Memory B cell (primary cell): ENCODE data around the gene KRT36.
A peak's percentile ranks its signal among the peaks of the same experiment; 100 is the strongest.

ENCODE experiments used
- ATAC-seq: fragments of 150-1000 bp; cut with Tn5 transposase; 2 replicates; pipeline ENCODE4 v1.10.0; 2021; ENCODE audit warnings: low read depth, mild to moderate bottlenecking, moderate library complexity
- DNase-seq, 2 donors: peaks; one replicate each; pipeline ENCODE4 v3.0.0; 2022; ENCODE audit warnings: low spot score in 2 of 2
- H3K27ac Mint-ChIP-seq: one replicate; pipeline ENCODE4 v1.8.0; 2022; ENCODE audit warnings: mild to moderate bottlenecking, moderate library complexity, mixed read lengths
- H3K27me3 Mint-ChIP-seq: one replicate; pipeline ENCODE4 v1.8.0; 2022; ENCODE audit warnings: mixed read lengths
- H3K36me3 Mint-ChIP-seq: one replicate; pipeline ENCODE4 v1.8.0; 2022; ENCODE audit warnings: mild to moderate bottlenecking, mixed read lengths
- H3K4me1 Mint-ChIP-seq: one replicate; pipeline ENCODE4 v1.8.0; 2022; ENCODE audit warnings: mixed read lengths
- H3K4me3 Mint-ChIP-seq: one replicate; pipeline ENCODE4 v1.8.0; 2022; ENCODE audit warnings: mild to moderate bottlenecking, moderate library complexity, mixed read lengths
- H3K9me3 Mint-ChIP-seq: one replicate; pipeline ENCODE4 v1.8.0; 2022; ENCODE audit warnings: mixed read lengths

Gene KRT36

DNA sequence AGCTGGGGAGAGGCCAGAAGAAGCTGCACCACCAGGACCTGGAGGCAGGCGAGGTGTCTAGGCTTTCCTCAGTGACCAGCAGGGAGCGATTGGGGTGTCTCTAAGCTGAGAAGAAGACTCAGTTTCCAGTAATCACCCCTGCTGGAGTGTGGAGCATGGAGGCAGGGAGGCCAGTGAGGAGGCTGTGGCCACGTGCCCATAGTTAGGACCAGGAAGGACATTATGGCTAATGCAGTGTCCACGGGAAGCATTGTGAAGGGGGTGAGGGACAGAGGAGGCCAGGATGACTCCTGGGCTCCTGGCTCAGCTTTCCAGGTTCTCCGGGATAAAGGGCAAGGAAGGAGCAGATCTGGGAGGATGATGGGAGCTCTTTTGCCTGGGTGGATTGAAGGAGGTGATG lies 10.0 kb upstream of the KRT36 start:
- peaks cover 15% of the 10 kb centered on the region for H3K4me1 Mint-ChIP-seq
- H3K36me3 Mint-ChIP-seq = no peaks in the 10 kb centered on the region
- DNase-seq (no peak), ATAC-seq (no peak)
- H3K9me3 Mint-ChIP-seq = no peaks in the 10 kb centered on the region
- peaks cover 15% of the 10 kb centered on the region for H3K27me3 Mint-ChIP-seq
- no peak overlapping the region for H3K27ac Mint-ChIP-seq
- no peak overlapping the region for H3K4me3 Mint-ChIP-seq

- H3K4me3 Mint-ChIP-seq = no peak overlapping the region
- DNase-seq = no peak
- no peak overlapping the region for H3K27ac Mint-ChIP-seq
- peaks cover 15% of the 10 kb centered on the region for H3K4me1 Mint-ChIP-seq
- ATAC-seq = no peak
- H3K9me3 Mint-ChIP-seq = no peaks in the 10 kb centered on the region
- H3K36me3 Mint-ChIP-seq = no peaks in the 10 kb centered on the region
- H3K27me3 Mint-ChIP-seq = peaks cover 15% of the 10 kb centered on the region
These were observed 8.6 kb upstream of the KRT36 start for GRCh38 chr17:41498276-41498675.

DNA sequence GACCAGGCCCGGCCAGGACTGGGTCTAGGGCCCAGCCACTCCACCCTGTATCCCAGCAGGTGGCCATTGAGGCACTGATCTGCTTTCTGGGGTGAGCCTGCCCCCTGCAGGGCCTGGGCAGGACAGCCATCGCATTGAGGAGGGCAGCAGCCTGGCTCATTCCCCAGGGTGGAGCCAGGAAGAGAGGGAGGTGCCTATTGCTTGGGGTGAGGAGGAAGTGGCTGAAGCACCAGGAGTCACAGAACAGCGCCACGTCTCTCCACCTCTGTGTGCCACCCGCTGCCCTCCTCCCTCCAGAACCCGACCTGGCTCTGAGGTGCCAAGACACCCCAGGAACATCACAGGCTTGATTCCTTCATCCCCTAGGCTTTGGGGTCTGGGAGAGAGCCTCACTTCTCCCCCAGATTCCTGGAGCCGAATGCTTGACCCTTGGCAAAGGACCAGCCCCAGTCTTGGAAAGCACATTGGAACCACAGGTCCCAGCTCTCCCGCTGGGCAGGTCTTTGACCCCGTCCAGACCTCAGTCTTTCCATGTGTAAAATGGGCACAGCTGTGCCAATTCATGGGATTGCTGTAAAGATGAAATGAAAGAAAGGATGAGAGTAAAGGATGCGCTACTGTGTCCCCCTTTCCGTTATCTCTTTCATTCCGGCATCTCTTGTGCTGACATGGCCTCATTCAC lies 7.2 kb upstream of the KRT36 start:
- Mint-ChIP-seq H3K27me3 (peaks cover 14% of the 10 kb centered on the region), H3K4me1 (peaks cover 15% of the 10 kb centered on the region), H3K9me3 (no peaks in the 10 kb centered on the region), H3K4me3 (no peak overlapping the region), H3K27ac (no peak overlapping the region), H3K36me3 (no peaks in the 10 kb centered on the region)
- no peak for DNase-seq
- ATAC-seq = peak; percentile 70

GRCh38 chr17:41494524-41494923 lies 4.8 kb upstream of the KRT36 start:
- Mint-ChIP-seq H3K9me3 (no peaks in the 10 kb centered on the region), H3K36me3 (no peaks in the 10 kb centered on the region), H3K4me3 (no peak overlapping the region), H3K27me3 (peaks cover 6% of the 10 kb centered on the region), H3K4me1 (peaks cover 17% of the 10 kb centered on the region), H3K27ac (no peak overlapping the region)
- DNase-seq (no peak), ATAC-seq (no peak)

GRCh38 chr17:41492771-41493170 lies 3.1 kb upstream of the KRT36 start:
- Mint-ChIP-seq H3K27ac (no peak overlapping the region), H3K4me1 (peaks cover 10% of the 10 kb centered on the region), H3K9me3 (no peaks in the 10 kb centered on the region), H3K27me3 (peaks cover 2% of the 10 kb centered on the region), H3K36me3 (no peaks in the 10 kb centered on the region), H3K4me3 (no peak overlapping the region)
- DNase-seq (no peak), ATAC-seq (no peak)

GRCh38 chr17:41492351-41492750 lies 2.6 kb upstream of the KRT36 start:
- no peaks in the 10 kb centered on the region for H3K9me3 Mint-ChIP-seq
- no peaks in the 10 kb centered on the region for H3K36me3 Mint-ChIP-seq
- peaks cover 10% of the 10 kb centered on the region for H3K4me1 Mint-ChIP-seq
- ATAC-seq = no peak
- H3K27me3 Mint-ChIP-seq = peaks cover 4% of the 10 kb centered on the region
- no peak overlapping the region for H3K4me3 Mint-ChIP-seq
- no peak for DNase-seq
- H3K27ac Mint-ChIP-seq = no peak overlapping the region

DNA sequence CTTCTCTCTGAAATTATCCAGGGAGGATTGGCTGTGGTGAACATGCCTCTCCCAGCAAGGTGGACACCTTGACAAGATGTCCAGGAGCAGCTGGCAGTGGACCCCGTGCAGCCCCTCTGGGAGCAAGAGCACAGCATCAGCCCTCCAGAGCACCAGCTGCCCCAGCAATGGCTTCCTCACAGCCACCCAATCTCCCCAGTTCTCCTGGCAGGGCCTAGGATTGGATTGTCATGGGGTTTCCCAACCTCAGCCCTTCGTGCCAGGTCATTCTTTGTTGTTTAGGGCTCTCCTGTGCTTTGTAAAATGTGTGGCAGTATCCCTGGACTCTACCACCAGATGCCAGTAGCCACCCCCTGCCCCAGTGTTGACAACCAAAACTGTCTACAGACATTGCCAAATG lies 1.8 kb upstream of the KRT36 start:
- Mint-ChIP-seq H3K4me3 (no peak overlapping the region), H3K27me3 (peaks cover 5% of the 10 kb centered on the region), H3K4me1 (peaks cover 7% of the 10 kb centered on the region), H3K27ac (no peak overlapping the region), H3K9me3 (no peaks in the 10 kb centered on the region), H3K36me3 (no peaks in the 10 kb centered on the region)
- no peak for ATAC-seq
- DNase-seq = no peak

GRCh38 chr17:41490000-41490990 lies 585 bp upstream of the KRT36 start:
- DNase-seq (no peak), ATAC-seq (peak; percentile 19)
- Mint-ChIP-seq H3K4me3 (no peak overlapping the region), H3K9me3 (no peaks in the 10 kb centered on the region), H3K27ac (no peak overlapping the region), H3K36me3 (no peaks in the 10 kb centered on the region), H3K27me3 (peaks cover 8% of the 10 kb centered on the region), H3K4me1 (peaks cover 7% of the 10 kb centered on the region)

DNA sequence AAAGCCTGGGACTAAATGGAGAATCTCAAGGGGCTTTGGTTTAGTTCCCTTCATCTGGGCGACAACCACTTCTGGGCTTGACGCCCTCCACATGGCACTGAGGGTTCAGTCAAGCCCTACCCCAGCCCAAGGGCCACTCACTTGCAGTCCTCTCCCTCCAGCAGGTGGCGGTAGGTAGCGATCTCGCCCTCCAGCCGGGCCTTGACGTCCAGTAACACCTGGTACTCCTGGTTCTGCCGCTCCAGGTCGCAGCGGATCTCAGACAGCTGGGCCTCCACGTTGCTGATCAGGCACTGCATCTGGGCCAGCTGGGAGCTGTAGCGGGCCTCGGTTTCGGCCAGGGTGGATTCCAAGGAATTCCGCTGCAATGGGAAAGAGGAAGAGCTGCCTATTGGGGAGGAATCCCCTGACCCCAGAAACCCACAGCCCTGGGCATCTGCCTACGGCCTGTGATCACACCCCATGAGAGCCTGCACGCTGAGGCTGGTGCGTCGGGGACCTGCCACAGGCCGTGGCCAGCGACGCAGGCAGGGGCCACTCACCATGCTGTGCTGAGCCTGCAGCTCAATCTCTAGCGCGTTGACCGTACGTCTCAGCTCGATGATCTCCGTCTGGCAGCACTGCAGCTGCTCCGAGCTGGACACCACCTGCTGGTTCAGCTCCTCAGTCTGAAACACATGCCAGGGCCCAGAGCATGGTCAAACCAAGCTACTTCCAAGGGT lies 2.7 kb downstream of the KRT36 start:
- no peaks in the 10 kb centered on the region for H3K36me3 Mint-ChIP-seq
- H3K27me3 Mint-ChIP-seq = peaks cover 10% of the 10 kb centered on the region
- ATAC-seq (no peak), DNase-seq (peak in 1 of 2 donors; percentile 15)
- H3K9me3 Mint-ChIP-seq = no peaks in the 10 kb centered on the region
- H3K4me1 Mint-ChIP-seq = peaks cover 7% of the 10 kb centered on the region
- H3K27ac Mint-ChIP-seq = no peak overlapping the region
- H3K4me3 Mint-ChIP-seq = no peak overlapping the region

DNA sequence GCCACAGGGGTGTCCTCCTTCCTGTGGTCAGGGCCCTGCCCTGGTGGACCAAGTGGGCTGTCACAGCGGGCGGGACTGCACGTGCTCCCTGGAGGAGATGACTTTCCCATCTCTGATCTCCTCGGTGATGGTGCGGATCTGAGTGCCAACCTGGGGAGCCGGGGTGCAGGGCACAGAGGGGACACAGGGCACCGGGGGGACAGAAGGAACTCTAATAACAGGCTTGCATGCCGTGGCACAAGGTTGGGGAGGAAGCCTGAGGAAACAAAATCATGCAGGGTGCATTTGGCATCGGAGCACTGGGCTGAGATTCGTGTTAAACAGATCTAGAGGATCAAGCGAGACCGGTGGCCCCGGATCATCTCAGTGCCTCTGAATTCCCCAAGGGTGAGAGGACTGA lies 3.4 kb downstream of the KRT36 start:
- DNase-seq = no peak
- Mint-ChIP-seq H3K27me3 (peaks cover 10% of the 10 kb centered on the region), H3K27ac (no peak overlapping the region), H3K9me3 (no peaks in the 10 kb centered on the region), H3K4me1 (peaks cover 7% of the 10 kb centered on the region), H3K4me3 (no peak overlapping the region), H3K36me3 (no peaks in the 10 kb centered on the region)
- ATAC-seq = no peak

DNA sequence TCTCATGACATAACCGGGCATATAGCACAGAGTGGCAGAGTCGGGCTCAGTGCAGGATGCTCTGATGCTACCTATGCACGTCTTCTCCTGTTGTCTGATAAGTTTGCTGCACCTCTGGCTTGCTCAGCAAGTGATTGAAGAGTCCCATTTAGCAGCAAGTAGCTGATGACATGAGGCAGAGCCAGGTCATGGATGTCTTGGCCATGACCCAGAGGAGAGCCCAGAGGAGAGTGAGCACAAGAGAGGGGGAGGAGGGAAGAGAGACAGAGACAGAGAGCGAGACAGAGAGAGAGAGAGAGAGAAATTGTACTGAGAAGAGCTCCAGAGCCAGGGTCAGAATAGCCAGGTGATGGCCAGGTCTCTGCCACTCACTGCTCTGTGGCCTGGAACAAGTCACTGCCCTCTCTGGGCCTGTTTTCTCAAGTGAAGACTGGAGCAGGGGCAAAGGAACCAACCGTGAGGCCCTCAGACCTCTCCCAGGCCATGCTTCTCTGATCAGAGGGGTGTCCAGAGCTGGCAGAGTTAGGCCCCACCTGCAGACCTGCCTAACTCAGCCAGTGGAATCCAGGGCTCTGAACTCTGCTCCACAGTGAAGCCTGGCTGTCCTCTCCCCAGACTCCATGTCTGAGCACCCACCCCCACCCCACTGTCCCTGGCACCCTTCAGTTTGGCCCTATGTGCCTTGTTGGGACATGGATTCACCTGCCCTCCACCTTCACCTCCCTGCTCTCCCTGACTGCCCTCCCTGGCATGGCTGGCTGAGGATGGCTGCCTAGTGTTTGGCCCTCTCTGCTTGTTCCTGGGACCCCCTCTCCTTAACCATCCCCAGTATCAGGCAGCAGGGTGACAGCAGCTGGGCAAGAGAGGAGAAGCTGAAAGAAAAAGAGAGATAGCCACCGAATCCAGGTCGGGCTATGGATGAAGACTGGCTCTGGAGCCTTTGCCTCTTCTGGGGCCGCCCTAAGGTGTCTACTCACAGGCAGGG lies 4.5 kb downstream of the KRT36 start:
- Mint-ChIP-seq H3K36me3 (no peaks in the 10 kb centered on the region), H3K4me3 (no peak overlapping the region), H3K27me3 (peaks cover 10% of the 10 kb centered on the region), H3K27ac (no peak overlapping the region), H3K4me1 (peaks cover 3% of the 10 kb centered on the region), H3K9me3 (no peaks in the 10 kb centered on the region)
- DNase-seq (no peak), ATAC-seq (no peak)

GRCh38 chr17:41483991-41484826 lies 5.5 kb downstream of the KRT36 start:
- Mint-ChIP-seq H3K36me3 (no peaks in the 10 kb centered on the region), H3K9me3 (no peaks in the 10 kb centered on the region), H3K27me3 (peaks cover 9% of the 10 kb centered on the region), H3K4me1 (peaks cover under 1% of the 10 kb centered on the region), H3K4me3 (no peak overlapping the region), H3K27ac (no peak overlapping the region)
- ATAC-seq (no peak), DNase-seq (no peak)
